COR-L47 (cell line): ENCODE data around the gene THEMIS2.

Experiments used
- DNase-seq: peaks from one replicate; lab custom pipeline; 2025; lab: John Stamatoyannopoulos, UW

The THEMIS2 gene

DNA sequence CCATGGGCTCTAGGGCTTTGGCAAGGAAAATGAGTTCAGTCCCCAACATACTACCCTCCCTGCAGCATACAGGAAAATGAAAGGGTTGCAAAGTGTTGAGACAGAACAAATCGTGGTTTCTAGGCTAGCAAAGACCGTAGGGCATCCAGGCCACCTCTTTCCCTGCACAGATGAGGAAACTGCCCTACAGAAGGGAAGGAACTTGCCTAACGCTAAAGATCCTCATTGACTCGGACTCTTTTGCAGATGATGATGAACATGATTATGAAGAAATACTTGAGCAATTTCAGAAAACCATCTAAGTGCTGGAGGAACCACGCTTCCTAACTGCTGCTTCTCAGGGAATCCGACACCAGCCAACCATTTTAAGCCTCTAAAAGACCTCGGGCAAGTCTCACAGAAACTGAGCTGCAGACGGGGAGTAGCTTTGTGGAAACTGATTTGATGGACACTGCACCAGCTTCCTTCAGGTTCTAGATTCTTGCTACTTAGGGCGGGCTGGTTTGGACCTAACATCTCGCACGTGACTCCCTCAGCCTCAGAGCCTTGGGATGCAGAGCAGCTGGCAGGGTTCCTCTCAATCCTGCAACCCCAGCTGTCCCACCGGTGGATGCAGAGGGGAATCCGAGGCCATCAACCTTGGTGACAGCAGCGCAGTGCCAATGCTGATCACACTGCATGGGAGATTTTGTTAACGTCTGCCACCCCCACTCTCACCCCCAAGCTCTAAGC, 13.4 kb downstream of the THEMIS2 start:
- no peak for DNase-seq

DNA sequence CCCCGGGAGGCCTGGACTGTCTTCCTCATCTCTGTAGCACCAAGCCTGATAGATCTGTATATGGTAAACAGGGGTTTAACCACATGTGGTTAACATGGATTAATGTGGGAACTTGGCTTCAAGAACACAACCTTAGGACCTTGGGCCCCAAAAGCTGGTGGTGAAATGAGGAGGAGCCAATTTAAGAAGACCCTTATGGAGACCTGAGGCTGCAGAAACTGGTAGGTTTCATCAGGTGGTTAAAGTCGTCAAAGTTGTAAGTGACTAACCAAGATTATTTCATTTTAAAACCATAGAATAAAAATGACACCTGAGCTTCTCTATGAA, 14.0 kb downstream of the THEMIS2 start:
- DNase-seq = no peak

DNA sequence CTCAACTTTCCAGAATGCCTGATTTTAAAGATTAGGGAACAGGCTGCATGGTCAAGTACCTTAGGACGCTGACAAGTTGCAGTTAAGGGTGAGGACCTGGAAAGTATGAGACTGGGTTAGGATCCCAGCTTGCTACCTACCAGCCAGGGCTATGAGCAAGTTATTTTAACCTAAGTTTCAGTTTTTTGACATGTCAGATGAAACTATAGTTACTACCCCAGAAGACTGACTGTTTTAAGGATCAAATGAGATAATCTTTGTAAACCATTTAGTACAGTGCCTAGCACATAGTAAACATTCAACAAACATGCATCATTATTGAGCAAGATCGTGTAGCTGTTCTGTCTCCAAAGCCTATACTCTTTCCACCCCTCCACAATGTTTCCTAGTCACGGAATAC, 14.4 kb downstream of the THEMIS2 start:
- no peak for DNase-seq

GRCh38 chr1:27887215-27888021, 15.1 kb downstream of the THEMIS2 start:
- DNase-seq = no peak

GRCh38 chr1:27889506-27889905, 17.2 kb downstream of the THEMIS2 start:
- DNase-seq = no peak

- DNase-seq = no peak
These were observed 19.0 kb downstream of the THEMIS2 start for GRCh38 chr1:27891196-27891889.

DNA sequence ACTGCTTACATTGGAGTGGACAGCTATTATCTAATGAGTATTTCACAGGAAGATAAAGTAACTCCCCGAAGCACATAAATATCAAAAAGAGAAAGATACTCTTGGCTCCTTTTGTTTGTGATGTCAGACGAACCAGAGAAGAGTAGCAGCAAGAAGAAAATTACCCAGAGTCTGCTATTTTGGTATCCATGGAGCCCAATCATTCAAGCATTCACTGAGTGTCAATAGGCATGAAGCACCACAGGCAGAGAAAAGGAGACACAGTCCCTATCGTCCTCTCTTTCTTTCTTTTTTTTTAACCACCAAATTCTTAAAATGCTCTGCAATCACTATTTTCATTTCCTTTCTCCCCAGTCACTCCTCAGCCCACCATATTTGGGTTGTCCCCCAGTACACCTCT, 22.2 kb downstream of the THEMIS2 start:
- no peak for DNase-seq

GRCh38 chr1:27906759-27907158, 34.4 kb downstream of the THEMIS2 start:
- DNase-seq = no peak

- no peak for DNase-seq
These were observed 40.1 kb downstream of the THEMIS2 start for GRCh38 chr1:27912429-27912828.

GRCh38 chr1:27915082-27915575, 42.8 kb downstream of the THEMIS2 start:
- no peak for DNase-seq

GRCh38 chr1:27922272-27922671, 49.9 kb downstream of the THEMIS2 start:
- no peak for DNase-seq

- DNase-seq = no peak
These were observed 56.0 kb downstream of the THEMIS2 start for GRCh38 chr1:27928216-27928954.

GRCh38 chr1:27931184-27931583, 58.8 kb downstream of the THEMIS2 start:
- no peak for DNase-seq

DNA sequence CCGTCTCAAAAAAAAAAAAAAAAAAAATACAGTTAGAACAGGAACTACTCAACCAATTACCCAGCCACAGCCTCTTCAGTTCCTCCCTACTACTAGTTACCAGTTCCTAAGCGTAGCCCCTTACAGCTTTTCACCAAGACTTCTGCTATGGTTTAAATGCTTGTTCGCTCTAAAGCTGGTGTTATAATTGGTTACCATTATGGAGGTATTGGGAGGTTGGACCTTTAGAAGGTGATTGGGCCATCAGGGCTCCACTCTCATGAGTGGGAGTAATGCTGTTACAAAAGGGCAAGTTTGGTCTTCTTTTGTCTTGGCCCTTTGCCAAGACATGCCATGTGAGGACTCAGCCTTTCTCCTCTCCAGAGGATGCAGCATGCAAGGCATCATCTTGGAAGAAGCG, 59.4 kb downstream of the THEMIS2 start:
- no peak for DNase-seq

- peak; percentile 52 for DNase-seq
These were observed 62.6 kb downstream of the THEMIS2 start, which contains the start of gene SMPDL3B for GRCh38 chr1:27934818-27935549. SMPDL3B (plus strand) TSS chr1:27935000; CDS start chr1:27935184, 184 bp downstream.

DNA sequence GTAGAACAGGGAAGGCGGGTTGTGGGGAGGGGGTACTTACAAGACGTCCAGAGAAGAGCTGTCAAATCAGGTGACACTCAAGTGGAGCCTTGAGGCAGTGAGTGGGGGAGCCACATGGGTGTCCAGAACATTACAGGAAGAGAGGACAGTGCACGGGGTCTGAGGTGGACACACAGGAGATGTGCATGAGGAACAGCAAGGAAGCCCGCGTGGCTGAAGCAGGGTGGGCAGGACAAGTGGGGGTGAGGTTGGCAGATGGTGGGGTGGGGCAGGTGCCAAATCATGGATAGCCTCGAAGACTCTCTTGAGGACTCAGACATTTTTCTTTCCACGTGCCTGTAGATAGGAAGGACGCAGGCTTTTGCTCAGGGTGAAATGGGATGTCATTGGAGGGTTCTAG, 63.4 kb downstream of the THEMIS2 start:
- no peak for DNase-seq
